Right cardiac atrium (tissue), 5 donors: ENCODE data around the gene RASD1. TPM values are rescaled to one million over a fixed set of nuclear protein-coding genes. Genes with fewer than 3 reads are reported as not detected.
"Not testable (repeated sequence)": the region's sequence is repeated elsewhere in the genome, so short reads cannot be mapped to it uniquely, and the experiment has no call there.

Source experiments
- ATAC-seq, 2 donors: fragments of 200-7000 bp; cut with Tn5 transposase; one replicate each; pipeline versions ENCODE4 v1.8.0 to v1.9.1; 2020; ENCODE audit warnings: moderate library complexity in 2 of 2, mild to moderate bottlenecking in 1 of 2
- DNase-seq, 3 donors: peaks; one replicate each; pipeline ENCODE4 v3.0.0-alpha.2; 2020
- H3K27ac ChIP-seq: one replicate; pipeline ENCODE4 v1.5.1; 2013; ENCODE audit warnings: mild to moderate bottlenecking, low read length, control low read depth, moderate library complexity
- H3K27me3 ChIP-seq: one replicate; pipeline ENCODE4 v1.6.1; 2013; ENCODE audit not compliant: control insufficient read depth, insufficient read depth
- H3K4me1 ChIP-seq: one replicate; pipeline ENCODE4 v1.6.1; 2013; ENCODE audit warnings: low read length; ENCODE audit not compliant: control insufficient read depth, insufficient read depth
- H3K4me3 ChIP-seq: one replicate; pipeline ENCODE4 v1.5.1; 2013; ENCODE audit warnings: low read length, control low read depth
- H3K9me3 ChIP-seq: one replicate; pipeline ENCODE4 v1.6.1; 2013; ENCODE audit warnings: low read length; ENCODE audit not compliant: control insufficient read depth
- WGBS: extraction: QIAGEN DNeasy Blood & Tissue Kit; methylation state at CpG from one replicate; pipeline ENCODE4 v1.1.7; 2013; 5-methylcytosine and 5-hydroxymethylcytosine counted together
- intact Hi-C, 4 donors: fragments of 100-400 bp; cut with DNase I; formaldehyde crosslinking; loops; one replicate each; pipeline versions ENCODE4 v1.11.0 to v1.14.0; 2022 to 2023
- polyA plus RNA-seq: library from polyadenylated mRNA; stranded (reverse); fragments of 200-250 nt; gene quantifications from one replicate; pipeline ENCODE4 v1.2.3, GENCODE V29; 2013
- total RNA-seq, 4 donors: library from RNA; stranded (reverse); fragmentation: NEBNext Ultra II Directional; extraction: Animal tissue kit (Norgen Biotek cat#: 25700); gene quantifications; one replicate each; pipeline ENCODE4 v1.2.1, GENCODE V29; 2021
- donor health status: healthy with polysubstance abuse.
- donor health status: DM: no; HTN: yes; CAD: no.
- donor health status: DM: no; HTN: no; CAD: no.
- donor health status: DM: no; HTN: yes; CAD: no; lungs with severe emphysema.
- donor health status: DM: yes; HTN: yes; CAD: no.

Gene RASD1
- total and polyA plus RNA-seq, 5 donors, result 18.7 to 66.2 (median 43.4) TPM

GRCh38 chr17:17494870-17495535, 1.2 kb downstream of the RASD1 start:
- under 1% methylated on average over 71 of the region's 71 CpGs for WGBS
- DNase-seq (peak; percentile 75 to 89 (median 87)), ATAC-seq (peak; percentile 2 to 24)
- Histone ChIP-seq H3K4me3 (peak overlapping the region; percentile 64), H3K27me3 (no peaks in the 10 kb centered on the region), H3K27ac (peak overlapping the region; percentile 44), H3K9me3 (no peaks in the 10 kb centered on the region), H3K4me1 (peaks cover 9% of the 10 kb centered on the region)
- intact Hi-C loops, result loop anchor here (5.0 to 10.0 kb wide), 6 partner anchors 70 to 147 kb away; no protein-coding TSS in a partner anchor

- Histone ChIP-seq H3K9me3 (no peaks in the 10 kb centered on the region), H3K27ac (peak overlapping the region; percentile 44), H3K4me1 (peaks cover 9% of the 10 kb centered on the region), H3K4me3 (peak overlapping the region; percentile 64), H3K27me3 (no peaks in the 10 kb centered on the region)
- intact Hi-C loops, result loop anchor here in 2 of 4 donors (5.0 to 10.0 kb wide), 3 partner anchors 70 to 140 kb away; no protein-coding TSS in a partner anchor
- ATAC-seq (no peak), DNase-seq (peak in 2 of 3 donors; percentile 72)
- WGBS, result 21% methylated on average over 14 of the region's 14 CpGs
Measured at GRCh38 chr17:17494499-17494869, 1.7 kb downstream of the RASD1 start.

GRCh38 chr17:17493986-17494466, 2.2 kb downstream of the RASD1 start:
- H3K4me1 ChIP-seq, result peaks cover 9% of the 10 kb centered on the region
- H3K27me3 ChIP-seq, result no peaks in the 10 kb centered on the region
- 71% methylated on average over 5 of the region's 5 CpGs for WGBS
- intact Hi-C loops, result loop anchor here in 2 of 4 donors (5.0 to 10.0 kb wide), 3 partner anchors 69 to 139 kb away; no protein-coding TSS in a partner anchor
- H3K27ac ChIP-seq, result peak overlapping the region; percentile 57
- no peak for DNase-seq
- no peak for ATAC-seq
- no peaks in the 10 kb centered on the region for H3K9me3 ChIP-seq
- H3K4me3 ChIP-seq, result peak overlapping the region; percentile 64

GRCh38 chr17:17493249-17493985, 2.8 kb downstream of the RASD1 start:
- ATAC-seq, result no peak

GRCh38 chr17:17492571-17492970, 3.6 kb downstream of the RASD1 start:
- intact Hi-C loops, result loop anchor here in 2 of 4 donors (5.0 to 10.0 kb wide), 3 partner anchors 68 to 138 kb away; no protein-coding TSS in a partner anchor
- H3K9me3 ChIP-seq, result no peaks in the 10 kb centered on the region
- no peak overlapping the region for H3K4me3 ChIP-seq
- no peaks in the 10 kb centered on the region for H3K27me3 ChIP-seq
- H3K4me1 ChIP-seq, result peaks cover 9% of the 10 kb centered on the region
- no peak for ATAC-seq
- 91% methylated on average over 9 of the region's 9 CpGs for WGBS
- no peak for DNase-seq
- H3K27ac ChIP-seq, result peak overlapping the region; percentile 23

More at GRCh38 chr17:17493249-17493985, 2.8 kb downstream of the RASD1 start:
- intact Hi-C loops, result loop anchor here in 2 of 4 donors (5.0 to 10.0 kb wide), 3 partner anchors 69 to 139 kb away; no protein-coding TSS in a partner anchor
- Histone ChIP-seq H3K9me3 (no peaks in the 10 kb centered on the region), H3K4me3 (no peak overlapping the region), H3K27ac (peak overlapping the region; percentile 57), H3K4me1 (peaks cover 9% of the 10 kb centered on the region), H3K27me3 (no peaks in the 10 kb centered on the region)
- WGBS, result 69% methylated on average over 15 of the region's 15 CpGs
- DNase-seq, result peak in 2 of 3 donors; percentile 49 to 74

GRCh38 chr17:17492085-17492484, 4.1 kb downstream of the RASD1 start:
- no peaks in the 10 kb centered on the region for H3K27me3 ChIP-seq
- peaks cover 9% of the 10 kb centered on the region for H3K4me1 ChIP-seq
- no peak for ATAC-seq
- 80% methylated on average over 11 of the region's 11 CpGs for WGBS
- no peak overlapping the region for H3K4me3 ChIP-seq
- no peak for DNase-seq
- intact Hi-C loops, result loop anchor here in 2 of 4 donors (5.0 to 10.0 kb wide), 3 partner anchors 67 to 137 kb away; no protein-coding TSS in a partner anchor
- no peaks in the 10 kb centered on the region for H3K9me3 ChIP-seq
- peak overlapping the region; percentile 42 for H3K27ac ChIP-seq

- H3K27ac ChIP-seq, result peak overlapping the region; percentile 39
- ATAC-seq (no peak), DNase-seq (no peak)
- intact Hi-C loops, result loop anchor here in 2 of 4 donors (5.0 to 10.0 kb wide), 3 partner anchors 67 to 137 kb away; no protein-coding TSS in a partner anchor
- WGBS, result 87% methylated on average over 17 of the region's 17 CpGs
- peaks cover 9% of the 10 kb centered on the region for H3K4me1 ChIP-seq
- H3K27me3 ChIP-seq, result no peaks in the 10 kb centered on the region
- no peak overlapping the region for H3K4me3 ChIP-seq
- H3K9me3 ChIP-seq, result no peaks in the 10 kb centered on the region
Measured at GRCh38 chr17:17491546-17491988, 4.6 kb downstream of the RASD1 start.

- intact Hi-C loops, result loop anchor here in 2 of 4 donors (5.0 to 10.0 kb wide), 3 partner anchors 66 to 136 kb away; no protein-coding TSS in a partner anchor
- peaks cover 9% of the 10 kb centered on the region for H3K4me1 ChIP-seq
- DNase-seq (peak in 1 of 3 donors; percentile 58), ATAC-seq (peak in 1 of 2 donors; percentile 11)
- no peaks in the 10 kb centered on the region for H3K27me3 ChIP-seq
- peak overlapping the region; percentile 39 for H3K27ac ChIP-seq
- 75% methylated on average over 10 of the region's 10 CpGs for WGBS
- no peak overlapping the region for H3K4me3 ChIP-seq
- H3K9me3 ChIP-seq, result no peaks in the 10 kb centered on the region
Measured at GRCh38 chr17:17491031-17491471, 5.1 kb downstream of the RASD1 start.

- no peaks in the 10 kb centered on the region for H3K27me3 ChIP-seq
- no peak overlapping the region for H3K4me3 ChIP-seq
- WGBS, result 79% methylated on average over 2 of the region's 2 CpGs
- peaks cover 9% of the 10 kb centered on the region for H3K4me1 ChIP-seq
- ATAC-seq (no peak), DNase-seq (no peak)
- no peak overlapping the region for H3K27ac ChIP-seq
- H3K9me3 ChIP-seq, result no peaks in the 10 kb centered on the region
- intact Hi-C loops, result no loop called here
Measured at GRCh38 chr17:17487998-17488397, 8.2 kb downstream of the RASD1 start.

- DNase-seq, result peak in 1 of 3 donors; percentile 52
- ATAC-seq, H3K4me1 ChIP-seq, H3K27me3 ChIP-seq, intact Hi-C loops, H3K27ac ChIP-seq, H3K9me3 ChIP-seq, H3K4me3 ChIP-seq: not testable (repeated sequence)
- WGBS, result 94% methylated on average over 23 of the region's 23 CpGs
Measured at GRCh38 chr17:17486416-17486815, 9.8 kb downstream of the RASD1 start.
